Effector CD8-positive, alpha-beta T cell (primary cell): ENCODE results near the gene G6PD.

ENCODE experiments used
- DNase-seq: peaks from one replicate; lab custom pipeline; 2025; lab: John Stamatoyannopoulos, UW

Gene G6PD

GRCh38 chrX:154487518-154488290 is 58.9 kb downstream of the G6PD start:
- DNase-seq, result no peak

- peak; percentile 24 for DNase-seq
Measured at GRCh38 chrX:154486396-154487207, 60.0 kb downstream of the G6PD start, which contains the start of gene UBL4A. UBL4A (minus strand) TSS chrX:154486615; CDS start chrX:154486584, 31 bp downstream.

- no peak for DNase-seq
Measured at GRCh38 chrX:154486052-154486395, 60.6 kb downstream of the G6PD start.

GRCh38 chrX:154485150-154486051 is 61.2 kb downstream of the G6PD start:
- no peak for DNase-seq

GRCh38 chrX:154484255-154485149 is 62.1 kb downstream of the G6PD start:
- DNase-seq, result no peak

- DNase-seq, result no peak
Measured at GRCh38 chrX:154483325-154483724, 63.3 kb downstream of the G6PD start.

- DNase-seq, result no peak
Measured at GRCh38 chrX:154482786-154483185, 63.9 kb downstream of the G6PD start.

GRCh38 chrX:154481911-154482601 is 64.6 kb downstream of the G6PD start:
- DNase-seq, result no peak
